Dedifferentiated amniotic fluid mesenchymal stem cell (primary cell): Measurements from ENCODE around the gene KCTD5.
"Not testable (repeated sequence)": the region's sequence is repeated elsewhere in the genome, so short reads cannot be mapped to it uniquely, and the experiment has no call there.

Experiments
- DNase-seq: peaks from one replicate; pipeline ENCODE4 v3.0.0-alpha.2; 2016; ENCODE audit errors: extremely low spot score

The KCTD5 gene

DNA sequence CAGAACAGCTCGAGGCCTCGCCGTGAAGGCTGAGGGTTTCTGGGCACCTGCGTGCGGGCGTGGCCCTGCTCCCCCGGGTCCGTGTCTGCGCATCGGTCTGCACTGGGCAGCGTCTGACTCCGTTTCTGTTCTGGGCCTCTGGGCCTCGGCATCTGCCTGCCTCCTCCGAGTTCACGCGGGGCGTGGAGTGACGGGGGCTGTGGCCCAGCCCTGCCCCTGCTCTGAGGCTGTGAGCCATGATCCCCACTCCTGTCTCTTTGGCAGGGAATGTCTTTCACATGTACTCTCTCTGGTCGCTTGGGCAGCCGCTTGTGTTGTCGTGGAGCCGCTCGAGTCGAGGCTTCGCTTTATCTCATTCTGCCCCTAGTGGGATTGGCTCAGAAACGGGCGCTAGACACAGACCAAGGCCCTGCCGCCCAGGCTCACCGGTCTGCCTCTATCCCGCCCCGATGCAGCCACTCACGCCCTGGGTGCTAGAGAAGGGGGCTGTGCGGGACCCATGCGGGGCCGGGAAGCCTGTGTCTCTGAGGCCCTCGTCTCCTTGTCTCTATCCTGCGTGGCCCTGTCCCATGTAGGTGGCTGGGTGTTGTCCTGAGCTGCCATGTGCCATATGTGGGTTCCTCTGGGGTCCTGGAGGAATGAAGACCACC, 14.4 kb downstream of the KCTD5 start:
- not testable (repeated sequence) for DNase-seq

GRCh38 chr16:2697401-2697948, 15.2 kb downstream of the KCTD5 start:
- no peak for DNase-seq

- DNase-seq, result no peak
Measured at GRCh38 chr16:2698103-2698870, 16.0 kb downstream of the KCTD5 start.

DNA sequence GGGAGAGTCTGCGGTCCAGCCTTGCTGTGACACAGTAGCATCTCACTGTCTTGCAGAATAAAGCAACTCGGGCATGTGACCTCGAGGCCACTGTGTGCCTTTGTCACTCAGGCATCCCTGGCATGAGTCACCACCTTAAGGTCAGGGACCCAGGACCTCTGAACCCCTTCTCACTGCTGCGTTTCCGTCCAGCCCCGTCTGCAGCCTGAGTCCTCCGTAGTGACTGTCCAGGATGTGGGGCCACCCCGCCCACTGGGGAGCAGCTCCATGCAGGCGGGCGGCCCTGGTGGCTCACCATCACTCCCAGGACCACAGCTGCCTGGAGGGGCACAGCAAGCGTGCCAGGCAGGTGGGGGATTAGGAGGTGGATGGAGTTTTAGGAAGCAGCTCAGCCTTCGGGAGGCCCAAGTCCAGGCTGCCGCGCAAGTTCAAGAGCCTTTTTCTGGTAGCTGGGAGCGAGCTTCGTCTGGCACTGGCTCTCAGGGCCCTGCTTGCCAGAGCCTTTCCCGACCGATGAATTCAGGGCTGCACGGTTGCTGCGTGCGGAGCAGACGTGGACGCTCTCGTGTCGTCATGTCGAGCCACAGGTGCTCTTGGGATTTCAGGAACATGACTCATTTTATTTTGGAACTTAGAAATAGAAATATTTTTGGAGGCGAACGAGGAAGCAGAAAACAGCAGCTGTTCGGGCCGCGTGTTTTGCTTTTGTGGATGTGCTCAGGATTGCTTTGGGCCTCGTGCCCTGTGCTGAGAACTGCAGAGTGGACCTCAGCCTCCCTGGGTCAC, 16.8 kb downstream of the KCTD5 start:
- DNase-seq, result no peak

- DNase-seq, result no peak
Measured at GRCh38 chr16:2699791-2700600, 17.7 kb downstream of the KCTD5 start.

DNA sequence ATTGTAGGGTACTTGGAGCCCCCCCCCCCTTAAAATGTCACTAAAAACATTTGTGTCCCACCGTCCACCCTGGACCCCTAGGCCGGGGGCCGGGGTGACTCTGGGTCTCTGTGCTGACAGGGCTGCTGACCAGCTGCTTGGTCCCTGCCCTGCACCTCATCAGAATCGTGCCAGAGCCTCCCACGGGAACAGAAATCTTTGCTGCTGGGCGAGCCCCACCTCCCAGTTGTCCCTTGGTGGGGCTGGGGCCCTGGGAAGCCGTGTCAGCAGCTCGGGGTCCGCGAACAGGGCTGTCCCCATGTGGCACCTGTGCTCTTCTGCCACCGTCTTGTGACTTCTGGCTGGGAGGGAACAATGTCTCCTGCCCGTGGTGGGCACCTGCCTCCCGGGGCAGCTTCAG, 18.5 kb downstream of the KCTD5 start:
- DNase-seq, result no peak

GRCh38 chr16:2701272-2701671, 18.9 kb downstream of the KCTD5 start:
- DNase-seq, result no peak

GRCh38 chr16:2701713-2702437, 19.6 kb downstream of the KCTD5 start:
- DNase-seq, result no peak

DNA sequence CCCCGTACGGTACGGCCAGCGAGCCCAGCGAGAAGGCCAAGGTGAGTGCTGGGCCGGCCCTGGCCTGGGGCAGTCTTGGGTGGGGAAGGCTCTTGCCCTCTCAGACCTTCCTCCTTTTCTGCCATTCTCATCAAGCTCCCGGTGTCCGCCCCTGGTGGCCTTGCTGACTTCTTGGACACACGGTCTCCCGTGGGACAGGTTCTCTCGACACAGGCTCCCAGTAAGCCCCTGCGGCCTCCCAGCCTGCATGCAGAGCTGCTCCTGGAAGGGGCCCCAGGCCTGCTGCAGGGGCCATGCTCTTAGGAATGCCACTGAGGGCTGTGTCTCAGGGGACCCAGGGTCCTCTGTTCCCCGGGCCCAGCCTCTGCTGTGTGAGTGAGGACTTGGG, 20.1 kb downstream of the KCTD5 start:
- DNase-seq, result no peak

DNA sequence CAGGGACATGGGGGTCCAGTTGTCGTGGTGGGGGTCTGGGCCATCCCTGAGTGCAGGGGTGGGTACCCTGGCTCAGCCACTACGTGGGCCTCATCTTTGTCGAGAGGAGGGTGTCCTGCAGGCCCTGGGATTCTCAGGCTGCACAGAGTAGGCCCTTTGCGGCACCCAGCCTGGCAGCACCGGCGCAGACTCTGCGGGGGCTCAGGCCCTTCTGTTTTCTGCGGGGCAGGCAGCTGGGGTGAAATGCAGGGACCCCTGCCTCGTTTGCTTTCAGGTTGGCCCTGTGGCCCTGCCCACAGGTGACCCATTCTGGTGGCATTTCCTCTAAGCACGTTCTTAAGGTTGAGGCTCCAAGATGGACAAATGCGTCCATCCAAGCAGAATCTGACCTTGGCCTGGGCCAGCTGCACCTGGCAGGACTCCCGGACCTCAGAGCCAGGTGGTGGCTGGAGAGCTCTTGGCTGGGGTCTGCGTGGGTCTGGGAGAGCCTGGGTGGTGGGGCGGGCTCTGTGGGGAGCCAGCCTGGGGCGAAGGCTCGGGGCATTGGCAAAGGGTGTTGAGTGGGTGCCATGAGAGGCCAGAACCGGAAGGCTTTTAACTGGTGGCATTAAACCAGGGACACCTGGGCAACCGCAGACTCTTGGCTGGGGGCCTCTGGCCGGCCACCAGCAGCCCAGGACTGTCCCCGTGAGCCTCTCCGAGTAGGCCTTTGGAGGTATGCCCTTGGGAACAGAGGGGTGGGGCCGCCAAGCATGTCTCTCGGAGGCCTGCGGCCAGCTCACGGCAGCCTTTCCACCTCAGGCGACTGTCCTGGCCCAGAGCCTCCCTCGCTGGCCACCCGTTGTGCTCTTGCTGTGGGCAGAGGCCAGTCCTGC, 20.8 kb downstream of the KCTD5 start:
- no peak for DNase-seq

- DNase-seq, result no peak
Measured at GRCh38 chr16:2704166-2704982, 22.1 kb downstream of the KCTD5 start.

- no peak for DNase-seq
Measured at GRCh38 chr16:2704983-2705275, 22.6 kb downstream of the KCTD5 start.

DNA sequence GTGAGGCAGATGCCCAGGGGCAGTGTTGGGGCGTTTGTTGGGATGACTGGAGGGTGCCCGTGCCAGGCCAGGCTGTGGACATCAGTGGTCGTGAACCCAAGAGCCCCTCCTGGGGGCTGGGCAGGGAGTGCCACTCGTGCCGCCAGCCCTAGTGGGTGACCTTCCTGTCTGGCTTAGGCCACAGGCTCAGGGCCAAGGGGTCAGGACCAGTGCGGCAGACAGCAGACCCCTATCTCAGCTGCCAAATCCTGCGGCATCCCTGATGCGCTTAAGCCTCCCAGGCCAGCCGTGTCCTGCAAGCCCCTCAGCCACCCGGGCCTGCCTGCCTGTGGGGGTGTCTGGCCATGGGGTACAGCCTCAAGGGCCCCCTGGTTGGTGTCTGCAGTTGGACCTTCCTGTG, 23.0 kb downstream of the KCTD5 start:
- DNase-seq, result no peak

DNA sequence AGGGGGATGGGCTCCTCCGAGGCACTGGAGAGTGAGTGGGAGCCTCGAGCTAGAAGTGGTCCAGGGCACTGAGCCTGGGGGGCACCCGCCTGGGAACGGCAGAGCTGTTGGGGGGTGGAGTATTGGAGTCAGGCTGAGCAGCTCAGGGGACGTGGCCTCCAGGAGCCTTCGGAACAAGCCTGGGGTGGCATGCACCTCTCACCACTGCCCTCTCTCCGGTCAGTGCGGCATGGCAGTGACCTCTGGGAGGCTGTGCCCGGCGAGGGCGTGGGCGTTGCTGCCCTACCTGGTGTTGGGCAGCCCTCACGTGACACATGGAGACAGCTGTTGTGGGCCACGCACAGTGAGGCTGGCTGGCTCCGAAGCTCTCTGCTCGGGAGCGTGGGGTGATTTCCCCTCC, 23.8 kb downstream of the KCTD5 start:
- DNase-seq, result no peak

GRCh38 chr16:2706611-2707311, 24.4 kb downstream of the KCTD5 start:
- DNase-seq, result no peak

- no peak for DNase-seq
Measured at GRCh38 chr16:2707368-2708289, 25.3 kb downstream of the KCTD5 start.

DNA sequence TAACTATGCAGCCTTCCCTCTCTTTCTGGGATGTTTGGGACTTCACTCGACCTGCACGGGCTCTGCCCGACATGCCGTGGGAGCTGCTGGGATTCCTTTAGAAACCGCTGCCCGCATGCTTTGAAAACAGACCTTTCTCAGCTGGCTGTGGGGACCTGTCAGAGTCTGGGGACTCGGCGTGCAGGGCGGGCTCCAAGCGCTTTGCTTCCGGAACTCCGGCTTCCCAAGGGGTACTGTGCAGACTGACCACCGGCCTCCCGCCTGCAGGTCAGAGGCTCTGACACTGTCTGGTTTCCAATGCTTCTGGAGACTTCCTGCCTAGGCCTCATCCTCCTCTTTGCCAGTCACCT, 25.9 kb downstream of the KCTD5 start:
- no peak for DNase-seq
